ENCODE data around the gene LRRC72. TPM values are rescaled to one million over a fixed set of nuclear protein-coding genes. Genes with fewer than 3 reads are reported as not detected.

The LRRC72 gene
- total RNA-seq: not detected

DNA sequence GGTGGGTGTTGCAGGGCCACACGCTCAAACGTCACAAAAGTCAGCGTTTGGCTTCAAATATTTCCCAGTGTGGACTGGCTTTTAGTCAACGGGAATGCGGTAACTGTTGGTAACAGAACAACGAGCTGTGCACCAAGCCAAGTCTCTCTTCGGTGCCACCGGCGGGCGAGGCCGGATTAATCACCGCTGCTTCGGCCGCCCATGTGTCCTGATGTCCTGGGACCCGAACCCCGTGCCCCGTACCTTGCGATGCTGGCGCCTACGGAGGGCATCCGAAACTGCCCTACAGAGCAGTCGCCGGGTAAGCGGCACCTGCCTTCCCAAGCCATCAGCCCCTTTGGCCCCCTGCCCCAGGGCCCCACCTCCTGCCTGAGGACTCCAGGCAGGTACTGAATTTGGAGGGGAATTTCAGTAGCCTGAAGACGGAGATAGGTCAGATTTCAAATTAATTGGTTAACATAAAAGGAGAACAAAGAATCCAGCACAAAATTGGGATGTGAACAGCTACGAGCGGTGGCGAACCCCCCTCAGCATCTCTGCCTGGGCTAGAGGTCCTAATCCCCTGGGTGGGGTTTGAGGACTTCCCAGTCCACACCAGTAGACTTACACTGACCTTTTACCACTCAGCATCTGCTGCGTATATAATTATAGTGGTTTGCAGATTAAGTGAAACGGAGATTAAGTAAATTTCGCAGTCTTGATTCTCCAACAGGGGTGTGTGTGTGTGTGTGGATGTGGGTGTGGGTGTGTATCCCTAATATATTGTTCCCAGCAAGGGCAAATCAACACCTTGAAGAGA is at the start of gene LRRC72:
Gene LRRC72, plus strand, starts transcription at position 84 of the 799 bp plus-strand sequence. Its CDS starts 128 bp downstream, at position 212.

Other genes starting within 250 kb of the LRRC72 start
- under 1 TPM; 0.93 to 0.99 TPM for gene CRPPA, start 105.3 kb upstream of the LRRC72 start, total RNA-seq
- not detected for gene SOSTDC1, start 61.1 kb upstream of the LRRC72 start, total RNA-seq
- gene ANKMY2, start 118.9 kb downstream of the LRRC72 start, total RNA-seq: 1 to 10 TPM; 8.9 to 9.6 TPM
- gene BZW2, start 119.4 kb downstream of the LRRC72 start, total RNA-seq: 10 to 100 TPM; 47.8 to 48.1 TPM
- gene TSPAN13, start 226.9 kb downstream of the LRRC72 start, total RNA-seq: under 1 TPM; 0.13 to 0.36 TPM